HG02981 (cell line): ENCODE measurements around the gene KRTAP12-4.
"Not testable (repeated sequence)": the region's sequence is repeated elsewhere in the genome, so short reads cannot be mapped to it uniquely, and the experiment has no call there.

Experiments
- ATAC-seq: cut with Tn5 transposase; IDR thresholded peaks from one replicate; pipeline ENCODE4 v1.9.1; 2021; ENCODE audit warnings: mild to moderate bottlenecking, moderate library complexity; ENCODE audit not compliant: unreplicated experiment

KRTAP12-4 gene

DNA sequence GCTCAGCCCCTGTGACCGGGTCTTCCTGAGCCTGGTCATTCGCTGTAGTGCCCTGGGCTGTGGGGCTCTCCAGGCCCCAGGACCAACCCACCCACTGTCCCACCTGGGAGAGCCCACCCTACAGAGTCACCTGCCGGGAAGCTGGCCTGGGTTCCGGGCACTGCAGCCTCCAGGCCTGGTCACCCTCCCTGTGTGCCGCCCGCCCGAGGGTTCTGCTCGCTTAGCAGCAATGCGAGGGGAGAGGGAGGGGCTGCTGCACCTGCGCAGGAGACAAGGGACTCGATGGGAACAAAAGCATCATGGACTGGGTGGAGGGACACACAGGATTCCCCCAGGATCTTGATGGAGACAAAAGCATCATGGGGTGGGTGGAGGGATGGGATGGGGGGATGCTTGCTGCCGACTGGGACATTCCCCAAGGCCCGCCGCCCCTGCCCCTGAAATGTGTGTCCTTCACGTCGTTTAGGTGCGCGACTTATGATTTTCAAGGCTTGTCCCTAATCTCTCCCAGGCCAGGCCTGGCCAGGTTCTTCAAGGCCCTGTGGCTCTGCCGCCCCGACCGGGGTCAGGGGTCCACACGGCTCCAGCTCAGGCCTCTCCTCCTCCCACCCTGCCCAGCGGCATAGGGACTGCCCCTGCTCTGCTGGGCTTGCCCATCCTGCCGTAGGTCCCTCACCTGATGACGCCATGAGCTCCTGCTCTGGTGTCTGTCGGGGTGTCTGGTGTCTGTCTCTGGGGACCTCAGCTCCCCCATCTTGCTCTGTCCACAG, 40.9 kb downstream of the KRTAP12-4 start:
- ATAC-seq = no peak

- ATAC-seq = no peak
These were observed 41.7 kb downstream of the KRTAP12-4 start for GRCh38 chr21:44612669-44613229.

- no peak for ATAC-seq
These were observed 42.4 kb downstream of the KRTAP12-4 start, which contains the start of gene KRTAP10-8 for GRCh38 chr21:44612029-44612486. Gene KRTAP10-8 (plus strand): TSS chr21:44612079. CDS start chr21:44612101, 22 bp downstream.

GRCh38 chr21:44611551-44611950, 42.9 kb downstream of the KRTAP12-4 start:
- ATAC-seq = no peak

DNA sequence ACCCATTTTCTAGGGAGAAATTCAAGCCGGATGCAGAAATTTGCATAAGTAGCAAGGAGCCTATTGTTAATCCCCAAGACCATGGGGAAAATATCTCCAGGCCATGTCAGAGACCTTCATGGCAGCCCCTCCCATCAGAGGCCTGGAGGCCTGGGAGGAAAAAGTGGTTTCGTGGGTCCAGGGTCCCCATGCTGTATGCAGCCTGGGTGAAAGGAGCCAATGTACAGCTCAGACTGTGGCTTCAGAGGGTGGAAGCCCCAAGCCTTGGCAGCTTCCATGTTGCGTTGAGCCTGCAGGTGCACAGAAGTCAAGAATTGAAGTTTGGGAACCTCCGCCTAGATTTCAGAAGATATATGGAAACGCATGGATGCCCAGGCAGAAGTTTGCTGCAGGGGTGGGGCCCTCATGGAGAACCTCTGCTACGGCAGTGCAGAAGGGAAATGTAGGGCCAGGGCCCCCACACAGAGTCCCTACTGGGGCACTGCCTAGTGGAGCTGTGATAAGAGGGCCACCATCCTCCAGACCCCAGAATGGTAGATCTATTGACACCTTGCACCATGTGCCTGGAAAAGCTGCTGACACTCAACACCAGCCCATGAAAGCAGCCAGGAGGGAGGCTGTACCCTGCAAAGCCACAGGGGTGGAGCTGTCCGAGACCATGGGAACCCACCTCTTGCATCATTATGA, 44.2 kb downstream of the KRTAP12-4 start:
- ATAC-seq = not testable (repeated sequence)

GRCh38 chr21:44609193-44609592, 45.3 kb downstream of the KRTAP12-4 start:
- ATAC-seq = no peak

DNA sequence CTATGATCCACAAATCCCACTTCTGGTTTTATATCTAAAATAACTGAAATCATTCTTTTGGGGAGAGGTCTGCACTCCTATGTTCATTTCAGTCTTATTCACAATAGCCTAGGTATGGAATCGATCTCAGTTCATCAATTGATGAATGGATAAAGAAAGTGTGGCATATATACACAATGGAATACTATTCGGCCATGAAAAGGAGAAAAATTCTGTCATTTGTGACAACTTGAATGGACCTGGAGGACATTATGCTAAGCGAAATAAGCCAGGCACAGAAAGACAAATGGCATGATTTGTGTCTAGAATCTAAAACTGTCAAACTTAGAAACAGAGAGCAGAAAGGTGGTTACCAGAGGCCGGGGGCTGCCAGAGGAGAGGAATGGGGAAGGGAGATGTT, 48.0 kb downstream of the KRTAP12-4 start:
- ATAC-seq = no peak
